ENCODE measurements around the gene TDRD10. TPM values are rescaled to one million over a fixed set of nuclear protein-coding genes. Genes with fewer than 3 reads are reported as not detected.

Gene TDRD10
- total and polyA plus RNA-seq, 10 donors = 2.4 to 14.0 (median 9.0) TPM

- TF ChIP-seq POLR2A (IDR thresholded peaks at IDR 0.05) (no peak), CTCF (IDR thresholded peaks at IDR 0.05 in 8 of 11, conservative IDR thresholded peaks at IDR 0.05 in 3 of 11) (no peak), POLR2AphosphoS5 (IDR thresholded peaks at IDR 0.05) (no peak)
- 9 to 28% (median 15%) methylated on average over 7 of the region's 7 CpGs for WGBS, 5 donors
- intact Hi-C loops (cut with DNase I; ENCODE audit: low total_unique reads) = loop anchor here (5.0 kb wide), 1 partner anchor 65 kb away; no protein-coding TSS in a partner anchor
- Histone ChIP-seq H3K9me3 (no peaks in the 10 kb centered on the region), H3K4me3 (peak overlapping the region; percentile 53 to 98 (median 88)), H3K27me3 (replicated peaks in 1 of 7) (no peaks in the 10 kb centered on the region), H3K27ac (peak overlapping the region; percentile 49 to 96 (median 90)), H3K4me1 (peaks cover 15 to 65% (median 32%) of the 10 kb centered on the region in 6 donors), H3K36me3 (peaks cover 17 to 43% (median 36%) of the 10 kb centered on the region in 6 donors)
- no peak for DNase-seq
Observed at GRCh38 chr1:154557248-154557938, 55.4 kb downstream of the TDRD10 start.

DNA sequence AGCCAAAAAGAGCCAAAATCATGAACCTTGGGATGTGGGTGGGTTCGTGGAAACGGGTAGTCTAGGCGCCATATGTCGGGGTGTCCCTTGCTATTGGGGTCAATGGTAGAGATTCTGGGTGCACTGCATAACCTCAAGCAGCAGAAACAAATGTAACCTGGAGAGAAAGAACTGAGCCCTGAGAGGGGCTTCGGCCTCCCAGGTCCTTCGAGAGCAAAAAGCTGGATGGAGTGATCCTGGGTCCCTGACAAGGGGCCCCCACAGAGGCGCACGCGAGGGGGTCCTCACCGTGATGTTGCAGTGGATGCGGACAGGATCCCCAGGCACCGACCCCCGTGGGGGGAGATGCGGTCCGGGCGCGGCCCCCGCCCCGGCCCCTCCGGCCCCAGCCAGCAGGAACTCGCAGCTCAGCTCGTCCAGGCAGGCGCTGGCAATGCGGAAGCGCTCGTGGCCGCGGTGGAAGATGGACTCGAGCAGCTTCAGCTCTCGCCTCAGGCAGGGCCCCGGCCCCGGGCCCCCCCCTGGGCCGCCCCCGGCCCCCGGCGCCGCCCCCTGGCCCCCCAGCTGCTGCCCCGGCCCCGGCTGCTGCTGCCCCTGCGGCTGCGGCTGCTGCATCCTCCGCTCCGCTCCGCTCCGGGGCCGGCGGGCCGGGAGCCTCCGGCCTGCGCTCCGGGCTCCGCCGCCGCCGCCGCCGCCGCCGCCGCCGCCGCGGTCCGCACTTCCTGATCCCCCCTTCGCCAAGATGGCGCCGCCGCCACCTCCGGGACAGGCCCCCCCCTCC lies 56.1 kb downstream of the TDRD10 start, which contains the start of gene UBE2Q1:
TSS of gene UBE2Q1 (minus strand) at position 724 of the 781 bp plus-strand sequence. CDS start at position 615, 109 bp downstream.
- Histone ChIP-seq H3K9me3 (no peaks in the 10 kb centered on the region), H3K36me3 (peaks cover 13 to 36% (median 28%) of the 10 kb centered on the region in 6 donors), H3K4me1 (peaks cover 15 to 61% (median 32%) of the 10 kb centered on the region in 6 donors), H3K27ac (peak within 1 kb of the TSS; percentile 63 to 96 (median 90)), H3K4me3 (peak within 1 kb of the TSS; percentile 53 to 98 (median 88)), H3K27me3 (replicated peaks in 1 of 7) (no peaks in the 10 kb centered on the region)
- intact Hi-C loops (cut with DNase I; ENCODE audit: low total_unique reads) = loop anchor here (5.0 kb wide), 1 partner anchor 66 kb away; no protein-coding TSS in a partner anchor
- TF ChIP-seq POLR2A (IDR thresholded peaks at IDR 0.05) (no peak), POLR2AphosphoS5 (IDR thresholded peaks at IDR 0.05) (no peak), CTCF (IDR thresholded peaks at IDR 0.05 in 8 of 11, conservative IDR thresholded peaks at IDR 0.05 in 3 of 11) (no peak)
- DNase-seq = peak; percentile 96
- WGBS, 5 donors = 0 to 2% (median 1%) methylated on average over 20 to 69 of the region's 69 CpGs

DNA sequence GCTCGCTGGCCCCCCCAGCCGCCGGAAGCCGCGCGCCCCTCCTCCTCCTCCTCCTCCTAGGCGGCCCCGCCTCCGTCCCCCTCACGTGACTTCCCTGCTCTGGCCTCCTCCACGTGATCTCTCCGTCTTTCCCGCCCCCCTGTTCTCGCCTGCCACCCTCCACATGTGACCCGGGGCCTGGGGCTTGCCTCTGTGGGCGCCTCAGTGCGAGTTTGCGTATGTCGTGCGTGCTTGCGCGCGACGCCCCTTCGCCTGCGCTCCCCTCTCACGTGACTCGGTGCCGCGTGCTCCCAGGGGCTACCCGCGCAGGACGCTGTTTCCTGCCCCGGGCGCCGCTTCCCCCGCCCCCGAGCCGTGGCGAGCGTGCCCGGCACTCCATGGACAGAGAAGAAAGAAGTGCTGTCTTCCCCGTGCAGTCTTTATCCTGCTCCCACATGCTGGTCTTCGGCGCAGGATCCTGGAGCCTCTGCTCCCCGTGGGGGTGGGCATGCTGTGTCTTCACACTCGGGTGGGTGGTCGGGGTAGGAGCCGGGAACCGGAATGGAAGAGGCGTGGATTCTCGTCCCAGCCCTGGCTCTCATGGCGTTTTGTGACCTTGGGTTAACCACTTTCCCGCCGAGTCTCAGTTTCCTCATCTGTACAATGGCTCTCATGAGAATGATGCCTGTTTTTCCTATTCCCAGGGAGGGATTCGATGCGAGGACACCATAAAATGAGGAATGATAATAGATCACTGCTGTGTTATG lies 56.9 kb downstream of the TDRD10 start:
- H3K4me3 ChIP-seq = peak overlapping the region; percentile 38 to 98 (median 80)
- peaks cover 12 to 28% (median 21%) of the 10 kb centered on the region in 6 donors for H3K36me3 ChIP-seq
- intact Hi-C loops (cut with DNase I; ENCODE audit: low total_unique reads) = loop anchor here (5.0 kb wide), 1 partner anchor 67 kb away; no protein-coding TSS in a partner anchor
- no peaks in the 10 kb centered on the region for H3K9me3 ChIP-seq
- H3K27me3 ChIP-seq (replicated peaks in 1 of 7) = no peaks in the 10 kb centered on the region
- H3K27ac ChIP-seq = peak overlapping the region; percentile 63 to 96 (median 90)
- WGBS, 5 donors = 0% methylated on average over 34 to 57 of the region's 57 CpGs
- peak; percentile 100 for DNase-seq
- TF ChIP-seq CTCF (IDR thresholded peaks at IDR 0.05 in 8 of 11, conservative IDR thresholded peaks at IDR 0.05 in 3 of 11) (peak in 1 of 11 experiments; percentile 24), POLR2AphosphoS5 (IDR thresholded peaks at IDR 0.05) (peak; percentile 82 to 94 (median 92)), POLR2A (IDR thresholded peaks at IDR 0.05) (no peak)
- H3K4me1 ChIP-seq = peaks cover 15 to 53% (median 32%) of the 10 kb centered on the region in 6 donors

All from spleen (tissue), 11 donors.